CD4-positive, alpha-beta T cell (primary cell): ENCODE measurements around the gene DPEP2. TPM values are rescaled to one million over a fixed set of nuclear protein-coding genes. Genes with fewer than 3 reads are reported as not detected.
A peak's percentile ranks its signal among the peaks of the same experiment; 100 is the strongest.

Experiments
- ATAC-seq: fragments of 200-7000 bp; cut with Tn5 transposase; one replicate; pipeline ENCODE4 v1.10.0; 2022; ENCODE audit warnings: mild to moderate bottlenecking; ENCODE audit not compliant: poor library complexity
- CTCF ChIA-PET: fragments of 350-600 bp; sonication (Branson Sonifier 250); formaldehyde crosslinking; loops from one replicate; lab custom pipeline; 2021; ENCODE audit warnings: antibody characterized with exemption, inconsistent platforms; lab: Charles Lee
- POLR2A ChIA-PET: fragments of 350-600 bp; sonication (Branson Sonifier 250); formaldehyde crosslinking; loops from one replicate; lab custom pipeline; 2021; ENCODE audit warnings: antibody characterized with exemption, inconsistent platforms; lab: Charles Lee
- DNase-seq, 14 experiments: peaks; one replicate each; pipeline ENCODE4 v3.0.0-alpha.2; 2013 to 2020; ENCODE audit warnings: mixed read lengths in 2 of 14
- H3K27ac ChIP-seq, 2 donors: one replicate each; pipeline versions ENCODE4 v1.5.1 to v1.7.0; 2013; ENCODE audit warnings: low read length in 2 of 2, low read depth in 1 of 2, mild to moderate bottlenecking in 1 of 2
- H3K27me3 ChIP-seq, 2 experiments: 1 replicate in 1 of 2; 2 replicates in 1 of 2; pipeline versions ENCODE4 v1.6.1 to v1.7.0; 2013; ENCODE audit warnings: low read length in 2 of 2, control low read depth in 1 of 2, mild to moderate bottlenecking in 1 of 2, moderate library complexity in 1 of 2; ENCODE audit not compliant: insufficient read depth in 2 of 2, control insufficient read depth in 1 of 2
- H3K36me3 ChIP-seq: one replicate; pipeline ENCODE4 v1.6.1; 2013; ENCODE audit warnings: low read length, control low read depth; ENCODE audit not compliant: insufficient read depth
- H3K4me1 ChIP-seq: one replicate; pipeline ENCODE4 v1.6.1; 2013; ENCODE audit warnings: low read length, control low read depth; ENCODE audit not compliant: insufficient read depth
- H3K4me3 ChIP-seq: one replicate; pipeline ENCODE4 v1.5.1; 2013; ENCODE audit warnings: mild to moderate bottlenecking, low read length, moderate library complexity
- H3K9me3 ChIP-seq, 2 experiments: 1 replicate in 1 of 2; 2 replicates in 1 of 2; pipeline versions ENCODE4 v1.6.1 to v1.7.0; 2013; ENCODE audit warnings: low read length in 2 of 2, mild to moderate bottlenecking in 2 of 2, control low read depth in 1 of 2, moderate library complexity in 1 of 2; ENCODE audit not compliant: control insufficient read depth in 1 of 2, insufficient read depth in 1 of 2
- H3K27ac Mint-ChIP-seq: one replicate; pipeline ENCODE4 v1.8.0; 2020; ENCODE audit warnings: mixed read lengths
- H3K27me3 Mint-ChIP-seq: one replicate; pipeline ENCODE4 v1.8.0; 2021; ENCODE audit warnings: mixed read lengths
- H3K36me3 Mint-ChIP-seq: one replicate; pipeline ENCODE4 v1.8.0; 2021; ENCODE audit warnings: low read depth, mixed read lengths
- H3K4me1 Mint-ChIP-seq: one replicate; pipeline ENCODE4 v1.8.0; 2021; ENCODE audit warnings: low read depth, mixed read lengths
- H3K4me3 Mint-ChIP-seq: one replicate; pipeline ENCODE4 v1.8.0; 2020; ENCODE audit warnings: mild to moderate bottlenecking, mixed read lengths
- H3K9me3 Mint-ChIP-seq: one replicate; pipeline ENCODE4 v1.8.0; 2020; ENCODE audit warnings: mixed read lengths
- intact Hi-C, 2 experiments: fragments of 100-400 bp; cut with DNase I in 1 of 2; cut with micrococcal nuclease in 1 of 2; formaldehyde crosslinking; loops; one replicate each; pipeline versions ENCODE4 v1.15.1 to v1.9.0; 2023 to 2025; cut with DNase I, micrococcal nuclease
- total RNA-seq, 174 experiments: library from RNA in 2 of 174; stranded (reverse) in 2 of 174; gene quantifications; one replicate each; pipeline ENCODE4 v1.2.3 and lab custom pipeline; 2021 to 2026
- TF ChIP-seq, protein P1 (sequence below): fragments of 200-600 bp; IDR thresholded peaks from one replicate; pipeline ENCODE4 v1.8.0; 2022; ENCODE audit warnings: antibody characterized with exemption, mild to moderate bottlenecking

The DPEP2 gene
- total RNA-seq, 2 experiments from 2014 or later = 42.2 to 43.5 TPM

GRCh38 chr16:67965668-67966548 lies 33.4 kb downstream of the DPEP2 start:
- TF ChIP-seq, protein P1, sequence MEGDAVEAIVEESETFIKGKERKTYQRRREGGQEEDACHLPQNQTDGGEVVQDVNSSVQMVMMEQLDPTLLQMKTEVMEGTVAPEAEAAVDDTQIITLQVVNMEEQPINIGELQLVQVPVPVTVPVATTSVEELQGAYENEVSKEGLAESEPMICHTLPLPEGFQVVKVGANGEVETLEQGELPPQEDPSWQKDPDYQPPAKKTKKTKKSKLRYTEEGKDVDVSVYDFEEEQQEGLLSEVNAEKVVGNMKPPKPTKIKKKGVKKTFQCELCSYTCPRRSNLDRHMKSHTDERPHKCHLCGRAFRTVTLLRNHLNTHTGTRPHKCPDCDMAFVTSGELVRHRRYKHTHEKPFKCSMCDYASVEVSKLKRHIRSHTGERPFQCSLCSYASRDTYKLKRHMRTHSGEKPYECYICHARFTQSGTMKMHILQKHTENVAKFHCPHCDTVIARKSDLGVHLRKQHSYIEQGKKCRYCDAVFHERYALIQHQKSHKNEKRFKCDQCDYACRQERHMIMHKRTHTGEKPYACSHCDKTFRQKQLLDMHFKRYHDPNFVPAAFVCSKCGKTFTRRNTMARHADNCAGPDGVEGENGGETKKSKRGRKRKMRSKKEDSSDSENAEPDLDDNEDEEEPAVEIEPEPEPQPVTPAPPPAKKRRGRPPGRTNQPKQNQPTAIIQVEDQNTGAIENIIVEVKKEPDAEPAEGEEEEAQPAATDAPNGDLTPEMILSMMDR = no peak
- H3K9me3 ChIP-seq = no peaks in the 10 kb centered on the region
- Mint-ChIP-seq H3K27me3 (no peaks in the 10 kb centered on the region), H3K4me1 (peaks cover 24% of the 10 kb centered on the region), H3K36me3 (peaks cover 15% of the 10 kb centered on the region), H3K27ac (no peak overlapping the region), H3K9me3 (no peaks in the 10 kb centered on the region), H3K4me3 (peak overlapping the region; percentile 98)
- H3K4me3 ChIP-seq = no peak overlapping the region
- intact Hi-C loops = no loop called here
- no peak overlapping the region for H3K27ac ChIP-seq
- peaks cover 25% of the 10 kb centered on the region for H3K4me1 ChIP-seq
- CTCF ChIA-PET = no interaction called here
- POLR2A ChIA-PET = interaction anchor here (0.7 to 4.9 kb wide), 5 partner anchors 18 to 33 kb away, joined by 3 to 36 read pairs (median 4); partner anchors contain the start of genes DPEP2 and PSMB10
- H3K36me3 ChIP-seq = peaks cover 2% of the 10 kb centered on the region
- ATAC-seq = no peak
- DNase-seq = no peak
- H3K27me3 ChIP-seq = no peaks in the 10 kb centered on the region

GRCh38 chr16:67964477-67965131 lies 34.7 kb downstream of the DPEP2 start:
- Mint-ChIP-seq H3K27me3 (no peaks in the 10 kb centered on the region), H3K36me3 (peaks cover 17% of the 10 kb centered on the region), H3K4me3 (peak overlapping the region; percentile 54), H3K9me3 (no peaks in the 10 kb centered on the region), H3K27ac (no peak overlapping the region), H3K4me1 (peaks cover 24% of the 10 kb centered on the region)
- ATAC-seq = no peak
- H3K4me1 ChIP-seq = peaks cover 25% of the 10 kb centered on the region
- TF ChIP-seq, protein P1 = no peak
- no peaks in the 10 kb centered on the region for H3K27me3 ChIP-seq
- H3K4me3 ChIP-seq = no peak overlapping the region
- H3K9me3 ChIP-seq = no peaks in the 10 kb centered on the region
- peaks cover 9% of the 10 kb centered on the region for H3K36me3 ChIP-seq
- no peak for DNase-seq
- H3K27ac ChIP-seq = no peak overlapping the region
- intact Hi-C loops = no loop called here
- POLR2A ChIA-PET = interaction anchor here (1.0 to 2.1 kb wide), 2 partner anchors 20 to 29 kb away, joined by 3 to 8 read pairs; no protein-coding TSS in a partner anchor
- CTCF ChIA-PET = no interaction called here

DNA sequence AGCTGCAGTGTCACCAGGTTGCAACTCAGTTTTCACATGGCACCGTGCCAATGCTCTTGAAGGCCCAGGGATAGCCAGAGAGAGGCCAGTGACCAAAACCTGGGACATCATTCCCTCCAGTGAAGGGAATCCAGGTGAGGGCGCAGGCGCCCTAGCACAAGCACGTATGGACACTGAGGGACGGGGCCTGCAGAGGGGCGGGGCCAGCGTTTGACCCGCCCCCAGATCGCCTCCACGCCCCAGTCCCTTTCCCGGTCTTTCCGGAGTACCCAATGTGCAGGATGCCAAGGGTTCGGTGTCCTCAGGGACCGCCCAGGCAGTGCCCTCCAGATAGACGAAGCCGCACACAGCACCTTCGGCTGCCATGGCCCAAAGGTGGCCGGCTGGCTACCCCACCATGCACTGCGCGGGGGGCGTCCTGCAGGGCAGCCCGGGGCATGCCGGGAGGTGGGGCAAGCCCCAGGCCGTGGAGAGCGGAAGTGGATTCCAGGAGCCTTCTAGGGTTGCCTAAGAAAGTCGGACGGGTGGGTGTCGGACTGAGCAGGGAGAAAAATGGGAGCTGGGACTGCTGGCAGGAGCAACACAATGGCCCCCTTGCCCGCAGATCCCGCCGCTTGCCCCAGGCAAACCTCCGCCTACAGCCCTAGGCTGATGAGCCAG lies 35.5 kb downstream of the DPEP2 start:
- peaks cover 14% of the 10 kb centered on the region for H3K36me3 ChIP-seq
- no peak overlapping the region for H3K27ac Mint-ChIP-seq

More for the DNA sequence above, 35.5 kb downstream of the DPEP2 start:
- intact Hi-C loops = no loop called here
- CTCF ChIA-PET = no interaction called here
- Histone ChIP-seq H3K4me1 (peaks cover 18% of the 10 kb centered on the region), H3K9me3 (no peaks in the 10 kb centered on the region), H3K27me3 (no peaks in the 10 kb centered on the region), H3K4me3 (no peak overlapping the region), H3K27ac (no peak overlapping the region)
- DNase-seq (no peak), ATAC-seq (no peak)
- POLR2A ChIA-PET = interaction anchor here (2.1 kb wide), 1 partner anchor 21 kb away, joined by 8 read pairs; no protein-coding TSS in a partner anchor
- TF ChIP-seq, protein P1 = no peak
- H3K27me3 Mint-ChIP-seq = no peaks in the 10 kb centered on the region
- H3K4me3 Mint-ChIP-seq = no peak overlapping the region
- no peaks in the 10 kb centered on the region for H3K9me3 Mint-ChIP-seq
- H3K4me1 Mint-ChIP-seq = peaks cover 18% of the 10 kb centered on the region
- H3K36me3 Mint-ChIP-seq = peaks cover 15% of the 10 kb centered on the region
